ENCODE results near the gene TM6SF1.

Gene TM6SF1

DNA sequence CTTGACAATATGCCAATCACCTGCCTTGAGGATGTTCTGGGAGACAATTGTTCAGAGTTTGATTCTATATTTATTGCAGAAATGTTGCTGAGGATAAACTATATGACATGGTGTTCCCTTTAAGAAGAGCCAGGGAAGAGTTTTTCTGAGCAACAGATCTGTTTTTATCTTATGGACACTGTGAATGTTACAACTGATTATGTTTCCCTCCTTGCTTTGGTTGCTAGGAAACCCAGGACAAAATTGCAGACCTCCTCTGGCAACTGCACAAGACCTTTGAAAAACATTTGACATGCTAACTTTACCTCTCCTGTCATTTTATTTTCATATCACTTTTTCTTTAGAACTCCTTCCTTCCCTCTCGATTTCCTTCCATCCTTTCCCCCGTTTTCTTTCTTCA, 8.2 kb upstream of the TM6SF1 start:
- ChIA-PET CTCF (no interaction called here), POLR2A (no interaction called here)
- no peak for TF ChIP-seq FOXA1 (IDR thresholded peaks at IDR 0.05)
- no peak for TF ChIP-seq ZNF384 (IDR thresholded peaks at IDR 0.05)
- no peak for DNase-seq (ENCODE audit: extremely low spot score)

- CTCF ChIA-PET = no interaction called here
- DNase-seq (ENCODE audit: extremely low spot score) = no peak
- POLR2A ChIA-PET = no interaction called here
- TF ChIP-seq ZNF384 (IDR thresholded peaks at IDR 0.05) (no peak), TARDBP (IDR thresholded peaks at IDR 0.05) (no peak), BHLHE40 (IDR thresholded peaks at IDR 0.05; ENCODE audit: borderline replicate concordance) (no peak), FOXM1 (IDR thresholded peaks at IDR 0.05; ENCODE audit: borderline replicate concordance) (no peak), NFRKB (IDR thresholded peaks at IDR 0.05) (no peak), L3MBTL2 (conservative IDR thresholded peaks at IDR 0.05) (no peak), ELF4 (IDR thresholded peaks at IDR 0.05) (no peak), FOXA1 (IDR thresholded peaks at IDR 0.05) (no peak), FOXK2 (IDR thresholded peaks at IDR 0.05) (no peak), CTBP1 (IDR thresholded peaks at IDR 0.05; ENCODE audit: borderline replicate concordance) (no peak), HDGF (IDR thresholded peaks at IDR 0.05; ENCODE audit: borderline replicate concordance) (no peak), SP1 (IDR thresholded peaks at IDR 0.05) (no peak), SUZ12 (IDR thresholded peaks at IDR 0.05) (no peak)
- TF ChIP-seq, protein P1, sequence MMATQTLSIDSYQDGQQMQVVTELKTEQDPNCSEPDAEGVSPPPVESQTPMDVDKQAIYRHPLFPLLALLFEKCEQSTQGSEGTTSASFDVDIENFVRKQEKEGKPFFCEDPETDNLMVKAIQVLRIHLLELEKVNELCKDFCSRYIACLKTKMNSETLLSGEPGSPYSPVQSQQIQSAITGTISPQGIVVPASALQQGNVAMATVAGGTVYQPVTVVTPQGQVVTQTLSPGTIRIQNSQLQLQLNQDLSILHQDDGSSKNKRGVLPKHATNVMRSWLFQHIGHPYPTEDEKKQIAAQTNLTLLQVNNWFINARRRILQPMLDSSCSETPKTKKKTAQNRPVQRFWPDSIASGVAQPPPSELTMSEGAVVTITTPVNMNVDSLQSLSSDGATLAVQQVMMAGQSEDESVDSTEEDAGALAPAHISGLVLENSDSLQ (IDR thresholded peaks at IDR 0.05) = no peak
These were observed 7.3 kb upstream of the TM6SF1 start for GRCh38 chr15:83100097-83100646.

DNA sequence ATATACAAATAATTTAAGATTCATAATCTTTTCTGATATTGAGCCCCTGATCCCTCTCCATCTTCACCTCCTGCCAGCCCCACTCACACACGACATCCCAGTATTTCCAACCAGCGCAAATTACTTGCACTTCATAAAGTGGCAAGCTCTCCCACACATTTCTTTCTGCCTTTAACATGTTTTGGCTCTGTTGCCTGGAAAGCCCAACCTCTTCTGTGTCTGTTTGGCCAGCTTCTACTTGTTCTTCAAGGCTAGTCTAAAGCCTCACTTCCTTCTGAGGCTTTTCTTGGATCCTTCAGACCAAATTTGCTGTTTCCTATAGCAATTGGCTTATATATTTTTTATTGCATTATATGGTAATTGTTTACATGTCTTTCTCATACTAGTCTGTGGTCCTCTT, 5.1 kb upstream of the TM6SF1 start:
- ChIA-PET CTCF (no interaction called here), POLR2A (no interaction called here)
- TF ChIP-seq SP1 (IDR thresholded peaks at IDR 0.05) (no peak), HDGF (IDR thresholded peaks at IDR 0.05; ENCODE audit: borderline replicate concordance) (no peak), ARNT (IDR thresholded peaks at IDR 0.05) (no peak), CTBP1 (IDR thresholded peaks at IDR 0.05; ENCODE audit: borderline replicate concordance) (no peak), ELF4 (IDR thresholded peaks at IDR 0.05) (no peak), NFRKB (IDR thresholded peaks at IDR 0.05) (no peak), FOXK2 (IDR thresholded peaks at IDR 0.05) (no peak), L3MBTL2 (conservative IDR thresholded peaks at IDR 0.05) (no peak), BHLHE40 (IDR thresholded peaks at IDR 0.05; ENCODE audit: borderline replicate concordance) (no peak), FOXM1 (IDR thresholded peaks at IDR 0.05; ENCODE audit: borderline replicate concordance) (no peak), TARDBP (IDR thresholded peaks at IDR 0.05) (no peak), LEF1 (IDR thresholded peaks at IDR 0.05; ENCODE audit: borderline replicate concordance) (no peak), ZNF384 (IDR thresholded peaks at IDR 0.05) (no peak), SUZ12 (IDR thresholded peaks at IDR 0.05) (no peak), FOXA1 (IDR thresholded peaks at IDR 0.05) (no peak)
- TF ChIP-seq, protein P1 (IDR thresholded peaks at IDR 0.05) = no peak
- no peak for DNase-seq (ENCODE audit: extremely low spot score)

- ChIA-PET CTCF (no interaction called here), POLR2A (no interaction called here)
- TF ChIP-seq CTBP1 (IDR thresholded peaks at IDR 0.05; ENCODE audit: borderline replicate concordance) (no peak), FOXK2 (IDR thresholded peaks at IDR 0.05) (no peak)
- no peak for DNase-seq (ENCODE audit: extremely low spot score)
These were observed 3.3 kb upstream of the TM6SF1 start for GRCh38 chr15:83104141-83104540.

DNA sequence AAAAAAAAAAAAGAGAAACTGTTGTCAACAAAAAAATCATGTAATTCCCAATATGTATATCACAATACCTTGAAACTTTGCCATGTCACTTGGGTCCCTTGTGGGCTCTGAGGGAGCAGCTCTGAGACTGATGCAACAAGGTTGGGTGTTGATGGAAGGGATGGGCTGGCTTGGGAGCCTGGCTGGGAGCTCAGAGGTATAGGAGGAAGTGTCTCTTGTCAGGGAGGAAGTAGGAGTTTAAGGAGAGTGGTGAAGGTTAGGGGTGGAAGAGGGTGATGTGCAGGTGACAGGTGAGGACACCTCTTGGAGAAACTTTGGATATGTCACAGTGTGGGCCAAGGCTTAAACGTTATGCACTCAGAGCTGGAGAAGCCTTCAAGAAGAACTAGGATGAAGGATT, 2.0 kb upstream of the TM6SF1 start:
- DNase-seq (ENCODE audit: extremely low spot score) = no peak
- ChIA-PET POLR2A (interaction anchor here (0.6 kb wide), 1 partner anchor 39 kb away, joined by 3 read pairs; no protein-coding TSS in a partner anchor), CTCF (no interaction called here)
- no peak for TF ChIP-seq BHLHE40 (IDR thresholded peaks at IDR 0.05; ENCODE audit: borderline replicate concordance)
- TF ChIP-seq CTBP1 (IDR thresholded peaks at IDR 0.05; ENCODE audit: borderline replicate concordance) = no peak
- no peak for TF ChIP-seq ZNF384 (IDR thresholded peaks at IDR 0.05)
- no peak for TF ChIP-seq HDGF (IDR thresholded peaks at IDR 0.05; ENCODE audit: borderline replicate concordance)
- no peak for TF ChIP-seq ELF4 (IDR thresholded peaks at IDR 0.05)
- no peak for TF ChIP-seq NFRKB (IDR thresholded peaks at IDR 0.05)
- no peak for TF ChIP-seq SP1 (IDR thresholded peaks at IDR 0.05)
- no peak for TF ChIP-seq ARNT (IDR thresholded peaks at IDR 0.05)
- no peak for TF ChIP-seq FOXA1 (IDR thresholded peaks at IDR 0.05)
- TF ChIP-seq TARDBP (IDR thresholded peaks at IDR 0.05) = no peak
- TF ChIP-seq FOXM1 (IDR thresholded peaks at IDR 0.05; ENCODE audit: borderline replicate concordance) = no peak
- no peak for TF ChIP-seq FOXK2 (IDR thresholded peaks at IDR 0.05)
- no peak for TF ChIP-seq SUZ12 (IDR thresholded peaks at IDR 0.05)
- TF ChIP-seq L3MBTL2 (conservative IDR thresholded peaks at IDR 0.05) = no peak

DNA sequence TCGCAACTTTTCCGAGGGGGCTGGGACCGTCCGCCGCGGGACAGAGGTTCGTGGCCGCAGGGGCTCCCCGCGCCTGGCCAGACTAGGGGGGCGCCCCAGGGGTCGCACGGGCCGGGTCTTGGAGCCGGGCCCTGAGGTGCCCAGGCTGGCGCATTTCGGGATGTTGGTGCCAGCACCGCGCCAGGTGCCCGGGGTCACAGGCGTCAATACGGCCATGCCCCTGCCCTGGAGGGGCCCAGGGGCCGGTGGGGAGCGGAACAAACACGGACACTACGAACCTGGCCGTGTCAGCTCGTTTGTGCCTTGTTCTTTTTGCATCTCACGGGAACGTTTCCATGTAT, 366 bp downstream of the TM6SF1 start:
- no peak for TF ChIP-seq FOXK2 (IDR thresholded peaks at IDR 0.05)
- TF ChIP-seq ELF4 (IDR thresholded peaks at IDR 0.05) = no peak
- no peak for TF ChIP-seq SUZ12 (IDR thresholded peaks at IDR 0.05)
- no peak for TF ChIP-seq SP1 (IDR thresholded peaks at IDR 0.05)
- TF ChIP-seq HDGF (IDR thresholded peaks at IDR 0.05; ENCODE audit: borderline replicate concordance) = no peak
- no peak for TF ChIP-seq TARDBP (IDR thresholded peaks at IDR 0.05)
- no peak for TF ChIP-seq ARNT (IDR thresholded peaks at IDR 0.05)
- no peak for TF ChIP-seq FOXM1 (IDR thresholded peaks at IDR 0.05; ENCODE audit: borderline replicate concordance)
- no peak for TF ChIP-seq ZNF384 (IDR thresholded peaks at IDR 0.05)
- TF ChIP-seq L3MBTL2 (conservative IDR thresholded peaks at IDR 0.05) = no peak
- TF ChIP-seq NFRKB (IDR thresholded peaks at IDR 0.05) = no peak
- TF ChIP-seq LEF1 (IDR thresholded peaks at IDR 0.05; ENCODE audit: borderline replicate concordance) = no peak
- TF ChIP-seq CTBP1 (IDR thresholded peaks at IDR 0.05; ENCODE audit: borderline replicate concordance) = no peak
- TF ChIP-seq, protein P1 (IDR thresholded peaks at IDR 0.05) = no peak
- no peak for TF ChIP-seq BHLHE40 (IDR thresholded peaks at IDR 0.05; ENCODE audit: borderline replicate concordance)
- no peak for TF ChIP-seq FOXA1 (IDR thresholded peaks at IDR 0.05)
- ChIA-PET POLR2A (no interaction called here), CTCF (no interaction called here)
- no peak for DNase-seq (ENCODE audit: extremely low spot score)

Data from HEK293T (cell line).